Activated naive CD4-positive, alpha-beta T cell treated with anti-CD3 and anti-CD28 coated beads, Interleukin-2, amount 50 U/mL, for 24 hours (primary cell): ENCODE results near the gene ZNF462.

ENCODE experiments used
- H3K27ac Mint-ChIP-seq: one replicate; pipeline ENCODE4 v1.8.0; 2021; ENCODE audit warnings: mild to moderate bottlenecking, mixed read lengths
- H3K27me3 Mint-ChIP-seq: one replicate; pipeline ENCODE4 v1.8.0; 2021; ENCODE audit warnings: mixed read lengths
- H3K36me3 Mint-ChIP-seq: one replicate; pipeline ENCODE4 v1.8.0; 2021; ENCODE audit warnings: mixed read lengths
- H3K4me1 Mint-ChIP-seq: one replicate; pipeline ENCODE4 v1.8.0; 2021; ENCODE audit warnings: mixed read lengths
- H3K4me3 Mint-ChIP-seq: one replicate; pipeline ENCODE4 v1.8.0; 2021; ENCODE audit warnings: mild to moderate bottlenecking, mixed read lengths
- H3K9me3 Mint-ChIP-seq: one replicate; pipeline ENCODE4 v1.8.0; 2021; ENCODE audit warnings: mixed read lengths

The ZNF462 gene

DNA sequence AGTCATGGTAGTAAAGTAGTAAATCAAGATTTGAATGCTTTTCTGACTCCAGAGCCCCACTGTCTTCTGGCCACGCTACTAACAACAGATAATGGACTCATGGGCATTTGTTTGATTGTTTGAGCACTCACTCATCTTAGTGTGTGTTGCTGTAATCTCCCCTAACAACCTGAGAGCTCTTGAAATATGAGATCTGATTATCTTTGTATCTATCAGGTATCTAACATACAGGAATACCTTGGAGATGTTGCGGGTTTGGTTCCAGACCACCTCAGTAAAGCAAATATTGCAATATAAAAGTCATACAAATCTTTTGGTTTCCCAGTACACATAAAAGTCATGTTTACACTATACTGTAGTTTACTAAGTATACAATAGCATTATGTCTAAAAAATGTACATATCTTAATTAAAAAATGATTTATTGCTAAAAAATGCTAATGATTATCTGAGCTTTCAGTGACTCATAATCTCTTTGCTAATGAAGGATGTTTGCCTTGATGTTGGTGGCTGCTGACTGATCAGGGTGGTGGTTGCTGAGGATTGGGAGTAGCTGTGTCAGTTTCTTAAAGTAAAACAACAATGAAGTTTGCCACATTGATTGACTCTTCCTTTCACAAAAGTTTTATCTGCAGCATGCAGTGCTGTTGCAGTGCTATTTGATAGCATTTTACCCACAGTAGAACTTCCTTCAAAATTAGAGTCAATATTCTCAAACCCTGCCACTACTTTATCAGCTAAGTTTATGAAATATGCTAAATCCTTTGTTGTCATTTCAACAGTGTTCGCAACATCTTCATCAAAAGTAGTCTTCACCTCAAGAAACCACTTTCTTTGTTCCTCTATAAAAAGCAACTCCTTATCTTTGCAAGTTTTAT is 92.2 kb downstream of the ZNF462 start:
- Mint-ChIP-seq H3K4me1 (no peaks in the 10 kb centered on the region), H3K27me3 (peaks cover 3% of the 10 kb centered on the region), H3K36me3 (no peaks in the 10 kb centered on the region), H3K27ac (no peak overlapping the region), H3K4me3 (no peak overlapping the region), H3K9me3 (no peaks in the 10 kb centered on the region)

DNA sequence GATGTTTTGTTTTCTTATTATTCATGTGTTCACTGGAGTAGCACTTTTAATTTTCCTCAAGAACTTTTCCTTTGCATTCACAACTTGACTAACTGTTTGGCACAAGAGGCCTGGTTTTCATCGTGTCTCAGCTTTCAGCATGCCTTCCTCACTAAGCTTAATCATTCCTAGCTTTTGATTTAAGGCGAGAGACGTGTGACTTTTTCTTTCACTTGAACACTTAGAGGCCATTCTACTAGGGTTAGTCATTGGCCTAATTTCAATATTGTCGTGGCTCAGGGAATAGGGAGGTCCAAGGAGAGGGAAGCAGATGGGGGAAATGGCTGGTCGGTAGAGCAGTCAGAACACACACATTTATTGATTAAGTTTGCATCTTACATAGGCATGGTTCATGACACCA is 94.0 kb downstream of the ZNF462 start:
- H3K36me3 Mint-ChIP-seq, result no peaks in the 10 kb centered on the region
- peaks cover 3% of the 10 kb centered on the region for H3K27me3 Mint-ChIP-seq
- H3K4me1 Mint-ChIP-seq, result no peaks in the 10 kb centered on the region

DNA sequence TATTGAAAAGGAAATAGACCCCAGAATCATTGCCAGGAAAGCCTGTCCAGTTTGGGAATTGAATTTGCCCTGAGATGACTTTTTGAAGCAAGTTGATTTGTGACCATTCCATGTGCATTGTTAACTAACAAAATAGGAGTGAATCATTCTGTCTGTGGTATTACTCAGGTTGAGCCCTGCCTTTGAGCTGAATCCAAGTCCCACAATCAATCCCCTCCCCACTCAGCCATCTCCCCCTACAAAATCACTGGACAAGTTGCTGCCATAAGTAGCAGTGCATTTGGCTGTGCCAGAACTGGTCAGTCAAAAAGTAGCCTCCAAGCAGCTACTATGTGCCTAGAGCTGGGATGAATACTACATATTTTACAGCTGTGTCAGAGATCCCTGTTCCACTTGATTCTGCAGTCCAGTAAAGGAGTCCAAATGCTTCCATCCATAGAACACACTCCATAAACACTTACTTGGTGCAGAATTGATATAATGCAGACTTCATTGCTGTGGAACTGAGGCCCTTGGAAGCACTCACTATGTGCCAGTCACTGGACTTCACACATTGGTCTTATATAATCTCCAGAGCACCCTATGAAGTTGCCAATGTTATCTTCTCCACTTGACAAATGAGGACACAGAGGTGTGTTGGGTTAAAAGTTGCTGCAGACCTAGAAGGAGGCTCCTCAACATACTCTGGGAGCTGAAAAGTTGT is 96.1 kb downstream of the ZNF462 start:
- Mint-ChIP-seq H3K36me3 (no peaks in the 10 kb centered on the region), H3K9me3 (peaks cover 5% of the 10 kb centered on the region), H3K27ac (no peak overlapping the region), H3K27me3 (peaks cover 3% of the 10 kb centered on the region), H3K4me1 (peaks cover 2% of the 10 kb centered on the region), H3K4me3 (no peak overlapping the region)

More for the DNA sequence above, 94.0 kb downstream of the ZNF462 start:
- H3K27ac Mint-ChIP-seq, result no peak overlapping the region
- H3K4me3 Mint-ChIP-seq, result no peak overlapping the region
- peaks cover 5% of the 10 kb centered on the region for H3K9me3 Mint-ChIP-seq

DNA sequence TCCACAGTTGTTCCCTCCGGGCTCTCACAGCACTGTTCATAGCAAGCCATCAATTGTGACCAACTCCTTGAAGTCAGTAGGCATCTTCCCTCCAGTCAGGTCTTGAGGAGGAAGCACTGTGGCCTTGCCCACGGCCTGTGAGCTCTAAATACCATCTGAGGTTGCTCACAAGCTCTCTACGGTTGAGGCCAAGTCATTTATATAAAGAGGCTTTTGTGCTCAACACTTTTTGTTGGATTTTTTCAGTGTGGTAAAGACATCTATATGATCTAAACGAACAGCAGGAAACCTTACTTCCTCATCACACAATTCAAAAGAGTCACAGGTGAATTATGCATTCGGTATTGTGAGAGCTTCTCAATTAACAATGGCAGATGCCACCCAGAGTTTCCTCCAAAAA is 97.3 kb downstream of the ZNF462 start:
- H3K27ac Mint-ChIP-seq, result no peak overlapping the region

DNA sequence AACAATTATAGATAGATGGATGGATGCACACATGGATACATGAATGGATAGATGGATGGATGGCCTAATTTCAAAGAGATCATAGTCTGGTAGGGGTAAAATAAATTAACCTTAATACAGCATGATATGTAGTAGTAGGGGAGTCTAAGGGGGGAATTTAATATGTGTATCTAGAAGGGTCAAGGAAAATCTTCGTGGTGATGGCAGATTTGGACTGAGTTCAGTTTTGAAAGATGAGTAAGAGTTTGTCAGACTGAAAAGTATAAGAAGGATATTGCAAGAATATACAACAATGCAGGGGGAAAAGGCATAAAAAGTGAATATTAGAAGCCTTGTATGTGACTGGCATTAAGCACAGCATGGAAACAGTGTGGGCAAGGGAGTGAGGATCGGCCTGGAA is 98.7 kb downstream of the ZNF462 start:
- peaks cover 13% of the 10 kb centered on the region for H3K4me1 Mint-ChIP-seq
- peaks cover 3% of the 10 kb centered on the region for H3K27me3 Mint-ChIP-seq
- no peak overlapping the region for H3K4me3 Mint-ChIP-seq
- H3K27ac Mint-ChIP-seq, result no peak overlapping the region
- H3K9me3 Mint-ChIP-seq, result peaks cover 5% of the 10 kb centered on the region
- no peaks in the 10 kb centered on the region for H3K36me3 Mint-ChIP-seq

More for the DNA sequence above, 97.3 kb downstream of the ZNF462 start:
- peaks cover 5% of the 10 kb centered on the region for H3K9me3 Mint-ChIP-seq
- peaks cover 12% of the 10 kb centered on the region for H3K4me1 Mint-ChIP-seq
- peaks cover 3% of the 10 kb centered on the region for H3K27me3 Mint-ChIP-seq
- H3K36me3 Mint-ChIP-seq, result no peaks in the 10 kb centered on the region
- H3K4me3 Mint-ChIP-seq, result no peak overlapping the region

DNA sequence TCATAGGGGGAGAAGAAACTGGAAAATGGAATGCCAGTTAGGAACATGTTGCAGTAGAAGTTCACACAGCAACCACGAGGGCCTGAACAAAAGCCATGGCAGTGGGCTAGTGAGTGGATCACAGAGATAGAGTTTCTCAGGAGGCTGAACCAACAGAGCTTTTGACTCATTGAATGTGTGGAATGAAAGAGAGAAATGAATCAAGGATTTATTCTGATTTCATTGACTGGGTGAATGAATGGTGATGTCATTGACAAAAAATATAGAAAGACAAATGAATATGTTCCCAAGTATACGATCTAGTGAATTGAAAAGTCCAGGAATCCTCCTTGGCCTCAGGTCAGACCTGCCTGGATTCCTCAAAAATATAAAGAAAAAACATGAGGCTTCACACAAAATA is 99.2 kb downstream of the ZNF462 start:
- Mint-ChIP-seq H3K27me3 (peaks cover 3% of the 10 kb centered on the region), H3K4me1 (peaks cover 13% of the 10 kb centered on the region), H3K9me3 (peaks cover 5% of the 10 kb centered on the region), H3K4me3 (no peak overlapping the region), H3K36me3 (no peaks in the 10 kb centered on the region), H3K27ac (no peak overlapping the region)

DNA sequence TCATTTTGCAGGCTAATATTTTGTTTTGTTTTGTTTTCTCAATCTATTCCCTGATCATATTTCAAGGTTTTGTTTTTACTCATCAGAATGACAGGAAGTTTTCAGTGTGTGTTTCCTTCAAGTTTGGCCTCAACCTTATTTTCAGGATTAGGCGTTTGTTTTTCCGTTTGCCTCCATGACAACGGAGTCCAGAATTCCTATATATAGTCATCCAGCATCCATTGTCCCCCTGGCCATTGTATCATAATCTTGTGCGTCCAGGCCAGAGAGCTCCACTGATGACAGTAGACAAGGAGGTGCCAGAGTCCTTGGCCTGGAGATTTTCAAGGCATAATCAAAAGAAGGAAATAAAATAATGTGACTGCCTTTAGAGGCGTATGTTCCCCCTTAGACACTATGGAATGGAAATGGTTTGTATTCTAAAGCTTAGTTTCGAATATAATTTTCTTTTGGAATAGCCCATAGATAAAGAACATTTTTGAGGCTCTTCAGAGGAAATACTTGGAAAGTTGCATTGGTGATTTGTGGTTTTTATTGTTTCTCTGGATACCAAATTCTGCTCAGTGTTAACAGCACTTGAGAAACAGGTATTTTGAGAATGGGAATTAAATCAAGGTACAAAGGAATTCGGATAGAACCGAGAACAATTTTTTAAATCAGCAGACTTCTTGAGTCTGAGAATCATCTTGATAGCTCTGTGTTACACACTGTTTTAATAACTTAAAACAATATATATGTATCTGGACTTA is 99.8 kb downstream of the ZNF462 start:
- Mint-ChIP-seq H3K4me3 (no peak overlapping the region), H3K9me3 (peaks cover 5% of the 10 kb centered on the region), H3K27ac (no peak overlapping the region), H3K36me3 (no peaks in the 10 kb centered on the region), H3K4me1 (peaks cover 13% of the 10 kb centered on the region), H3K27me3 (peaks cover 2% of the 10 kb centered on the region)

DNA sequence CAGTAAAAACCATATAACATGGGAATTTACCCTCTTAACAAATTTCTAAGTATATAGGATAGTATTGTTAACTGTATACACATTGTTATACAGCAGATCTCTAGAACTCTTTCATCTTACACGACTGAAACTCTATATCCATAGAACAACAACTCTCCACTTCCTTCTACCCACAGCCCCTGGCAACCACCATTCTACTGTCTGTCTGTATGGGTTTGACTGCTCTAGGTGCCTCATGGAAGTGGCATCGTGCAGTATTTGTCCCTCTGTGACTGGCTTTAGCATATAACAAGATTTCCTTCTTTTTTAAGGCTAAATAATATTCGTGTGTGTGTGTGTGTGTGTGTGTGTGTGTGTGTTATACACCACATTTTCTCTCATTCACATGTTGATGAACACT is 100.7 kb downstream of the ZNF462 start:
- no peaks in the 10 kb centered on the region for H3K36me3 Mint-ChIP-seq
- peaks cover 13% of the 10 kb centered on the region for H3K4me1 Mint-ChIP-seq
- no peaks in the 10 kb centered on the region for H3K27me3 Mint-ChIP-seq
- H3K9me3 Mint-ChIP-seq, result peaks cover 5% of the 10 kb centered on the region
- no peak overlapping the region for H3K4me3 Mint-ChIP-seq
- no peak overlapping the region for H3K27ac Mint-ChIP-seq

DNA sequence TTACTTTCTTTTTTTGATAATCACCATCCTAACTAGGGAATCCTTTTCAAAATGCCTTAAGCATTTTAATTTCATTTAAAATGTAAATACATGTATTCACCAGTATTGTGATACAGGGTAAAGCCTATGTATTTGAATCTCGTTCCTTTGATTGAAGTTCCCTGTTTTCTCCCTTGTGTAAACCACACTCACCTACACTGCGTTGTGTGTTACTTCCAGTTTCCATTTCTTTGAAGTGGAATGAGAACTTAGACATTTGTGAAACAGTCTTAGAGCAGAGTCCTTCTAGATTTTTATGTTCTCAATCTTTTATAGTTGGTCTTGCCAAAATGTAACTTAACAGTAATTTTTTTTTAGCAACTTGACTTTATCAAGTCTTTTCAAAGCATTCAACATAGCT is 101.4 kb downstream of the ZNF462 start:
- H3K27ac Mint-ChIP-seq, result no peak overlapping the region
- H3K36me3 Mint-ChIP-seq, result no peaks in the 10 kb centered on the region
- H3K4me3 Mint-ChIP-seq, result no peak overlapping the region
- H3K4me1 Mint-ChIP-seq, result peaks cover 13% of the 10 kb centered on the region
- H3K27me3 Mint-ChIP-seq, result no peaks in the 10 kb centered on the region
- peaks cover 5% of the 10 kb centered on the region for H3K9me3 Mint-ChIP-seq

DNA sequence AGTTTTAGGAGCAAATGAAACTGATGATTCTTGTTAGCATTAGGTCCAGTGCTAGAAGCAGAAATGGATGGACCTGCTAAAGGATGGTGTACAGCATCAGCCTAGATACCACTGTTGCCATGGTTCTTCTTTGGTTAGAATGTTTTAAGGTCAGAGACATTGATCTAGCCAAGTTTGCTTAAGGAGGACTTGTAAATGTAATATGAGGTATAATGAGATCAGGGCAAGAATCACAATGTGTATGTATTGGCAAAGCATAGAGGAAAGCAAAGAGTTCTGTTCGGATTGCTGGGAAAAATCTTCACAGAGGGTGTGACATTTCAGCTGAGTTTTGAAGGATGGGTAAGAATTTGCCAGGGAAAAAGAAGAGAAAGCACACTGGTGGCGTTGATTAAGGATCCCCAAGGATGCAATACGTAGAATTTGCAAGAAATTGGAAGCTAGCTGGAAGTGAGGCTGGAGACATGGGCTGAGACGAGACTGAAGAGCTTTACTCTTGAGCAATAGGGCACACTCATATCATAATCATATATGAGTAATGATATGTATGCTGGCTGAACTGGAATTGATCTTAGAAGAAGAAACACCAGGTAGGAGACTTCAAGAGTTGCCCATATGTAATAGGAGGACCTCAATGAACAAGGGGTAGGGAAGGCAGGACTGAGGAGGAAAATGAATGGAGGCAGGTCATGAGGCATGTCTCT is 102.0 kb downstream of the ZNF462 start:
- Mint-ChIP-seq H3K27ac (no peak overlapping the region), H3K9me3 (peaks cover 5% of the 10 kb centered on the region), H3K4me1 (peaks cover 13% of the 10 kb centered on the region), H3K36me3 (no peaks in the 10 kb centered on the region), H3K4me3 (no peak overlapping the region), H3K27me3 (no peaks in the 10 kb centered on the region)

DNA sequence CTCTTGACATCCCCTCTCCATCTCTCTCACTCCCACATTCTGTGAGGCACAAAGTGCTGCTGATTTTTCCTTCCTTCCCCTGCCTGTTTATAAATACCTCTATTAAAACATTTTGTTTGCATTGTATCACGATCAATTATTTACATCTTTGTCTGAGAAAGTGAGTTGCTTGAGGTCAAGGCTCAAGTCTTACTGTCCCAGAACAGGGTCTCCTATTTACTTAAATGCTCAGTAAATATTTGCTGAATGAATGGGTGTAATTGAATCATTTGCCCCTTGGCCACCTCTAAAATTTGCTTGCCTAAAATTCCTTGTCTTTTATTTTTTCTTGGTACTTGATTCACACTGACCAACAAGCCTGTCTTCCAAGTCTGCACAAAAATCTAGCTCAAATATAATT is 103.5 kb downstream of the ZNF462 start:
- peaks cover 4% of the 10 kb centered on the region for H3K9me3 Mint-ChIP-seq
- no peak overlapping the region for H3K4me3 Mint-ChIP-seq
- no peak overlapping the region for H3K27ac Mint-ChIP-seq
- H3K4me1 Mint-ChIP-seq, result peaks cover 13% of the 10 kb centered on the region
- H3K36me3 Mint-ChIP-seq, result no peaks in the 10 kb centered on the region
- H3K27me3 Mint-ChIP-seq, result no peaks in the 10 kb centered on the region

DNA sequence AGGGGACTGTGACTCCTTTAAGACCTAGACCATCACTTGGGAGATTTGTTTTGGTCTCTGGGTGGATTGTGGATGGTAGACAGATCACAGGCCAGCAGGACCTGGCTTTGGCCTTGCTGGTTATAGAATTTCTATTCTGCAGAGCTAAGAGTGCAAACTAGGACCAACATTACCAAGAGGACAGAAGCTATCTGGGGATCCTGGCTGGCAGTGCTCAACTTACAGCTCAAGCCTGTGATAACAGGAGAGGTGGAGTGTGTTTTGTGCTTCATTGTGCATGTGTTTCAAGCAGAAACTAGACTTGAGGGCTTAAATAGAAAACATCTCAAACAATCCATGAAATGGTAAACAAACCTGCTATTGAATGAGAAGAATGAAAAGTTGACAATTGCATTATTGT is 106.7 kb downstream of the ZNF462 start:
- Mint-ChIP-seq H3K4me3 (no peak overlapping the region), H3K4me1 (peaks cover 7% of the 10 kb centered on the region), H3K27ac (no peak overlapping the region), H3K27me3 (no peaks in the 10 kb centered on the region), H3K36me3 (no peaks in the 10 kb centered on the region), H3K9me3 (no peaks in the 10 kb centered on the region)

DNA sequence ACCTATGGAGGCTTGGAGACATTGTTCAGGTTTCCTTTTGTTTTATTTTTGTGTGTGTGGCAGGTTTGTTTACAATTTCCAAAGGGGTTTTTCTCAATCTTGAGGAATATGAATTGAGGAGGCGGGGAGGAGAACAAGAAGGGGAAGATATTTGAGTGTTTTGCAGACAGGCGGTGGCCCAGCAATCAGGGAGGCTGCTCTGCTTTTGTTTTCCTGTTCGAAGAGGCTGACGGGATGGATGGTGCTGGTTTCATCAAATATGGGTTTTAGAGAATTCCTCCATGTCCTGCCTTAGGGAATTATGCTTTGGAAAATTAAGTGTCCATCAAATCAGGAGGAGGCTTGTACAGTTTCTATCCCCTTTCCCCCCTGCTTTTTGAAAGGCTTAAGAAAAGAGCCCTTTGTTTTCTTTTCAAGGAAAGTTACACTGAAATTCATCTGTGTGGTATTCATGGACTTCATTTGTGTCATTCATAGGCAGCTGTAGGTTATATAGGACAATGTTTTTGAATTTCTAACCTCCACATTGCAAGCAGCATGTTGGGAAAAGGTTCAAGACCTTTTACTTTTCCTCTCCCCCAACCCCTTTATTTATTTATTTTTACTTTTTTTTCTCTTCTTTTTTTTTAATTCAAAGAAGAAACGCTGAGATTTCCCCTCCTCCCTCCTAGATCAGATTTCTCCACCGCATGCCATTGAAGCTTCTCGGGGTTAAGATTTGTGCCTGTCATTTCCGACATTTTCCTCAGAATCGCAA is 107.4 kb downstream of the ZNF462 start:
- H3K27me3 Mint-ChIP-seq, result no peaks in the 10 kb centered on the region
- H3K36me3 Mint-ChIP-seq, result no peaks in the 10 kb centered on the region
- no peaks in the 10 kb centered on the region for H3K9me3 Mint-ChIP-seq
- peaks cover under 1% of the 10 kb centered on the region for H3K4me1 Mint-ChIP-seq
- no peak overlapping the region for H3K27ac Mint-ChIP-seq
- H3K4me3 Mint-ChIP-seq, result no peak overlapping the region

DNA sequence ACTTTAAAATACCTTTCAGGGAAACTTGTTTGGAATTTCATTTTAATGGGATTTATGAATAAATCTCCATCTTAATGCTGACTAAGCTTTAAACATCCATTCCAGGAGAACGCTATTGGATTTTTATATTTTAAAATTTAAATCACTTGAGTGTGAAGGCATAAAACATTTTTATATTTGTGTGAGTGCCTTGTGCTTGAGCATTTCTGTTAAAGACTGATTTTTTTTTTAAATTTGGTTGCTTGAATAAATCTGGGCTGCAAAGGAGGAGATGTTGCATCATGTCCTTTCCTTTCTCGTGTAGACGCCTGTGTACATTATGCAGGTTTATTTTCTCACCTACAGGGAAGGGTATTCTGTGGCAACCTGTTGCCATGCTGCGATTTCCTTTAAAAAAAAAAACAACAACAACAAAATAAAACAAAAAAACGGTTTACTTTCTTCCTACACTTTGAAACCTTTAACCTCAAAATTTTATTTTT is 108.1 kb downstream of the ZNF462 start:
- Mint-ChIP-seq H3K27ac (no peak overlapping the region), H3K4me1 (no peaks in the 10 kb centered on the region), H3K27me3 (no peaks in the 10 kb centered on the region), H3K36me3 (no peaks in the 10 kb centered on the region), H3K9me3 (no peaks in the 10 kb centered on the region), H3K4me3 (no peak overlapping the region)

DNA sequence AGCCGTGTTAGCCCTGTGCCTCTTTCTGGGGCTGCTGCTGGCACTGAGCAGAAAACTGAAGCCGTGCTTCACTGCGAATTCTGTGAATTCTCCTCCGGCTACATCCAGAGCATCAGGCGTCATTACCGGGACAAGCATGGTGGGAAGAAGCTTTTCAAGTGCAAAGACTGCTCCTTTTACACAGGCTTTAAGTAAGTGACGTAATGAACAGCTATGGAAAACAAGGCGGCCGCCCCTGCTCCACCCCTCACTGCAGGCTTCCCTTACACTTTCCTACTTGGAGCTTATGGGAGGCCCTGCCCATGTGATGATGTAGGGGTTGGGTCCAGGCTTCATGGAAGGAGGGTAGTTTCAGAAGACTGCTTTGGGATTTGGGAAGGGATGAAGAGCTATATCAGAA is 109.1 kb downstream of the ZNF462 start:
- Mint-ChIP-seq H3K36me3 (no peaks in the 10 kb centered on the region), H3K4me1 (no peaks in the 10 kb centered on the region), H3K4me3 (no peak overlapping the region), H3K27ac (no peak overlapping the region), H3K9me3 (no peaks in the 10 kb centered on the region), H3K27me3 (no peaks in the 10 kb centered on the region)
